Measurements from ENCODE around the gene DENND11.

DENND11 gene

DNA sequence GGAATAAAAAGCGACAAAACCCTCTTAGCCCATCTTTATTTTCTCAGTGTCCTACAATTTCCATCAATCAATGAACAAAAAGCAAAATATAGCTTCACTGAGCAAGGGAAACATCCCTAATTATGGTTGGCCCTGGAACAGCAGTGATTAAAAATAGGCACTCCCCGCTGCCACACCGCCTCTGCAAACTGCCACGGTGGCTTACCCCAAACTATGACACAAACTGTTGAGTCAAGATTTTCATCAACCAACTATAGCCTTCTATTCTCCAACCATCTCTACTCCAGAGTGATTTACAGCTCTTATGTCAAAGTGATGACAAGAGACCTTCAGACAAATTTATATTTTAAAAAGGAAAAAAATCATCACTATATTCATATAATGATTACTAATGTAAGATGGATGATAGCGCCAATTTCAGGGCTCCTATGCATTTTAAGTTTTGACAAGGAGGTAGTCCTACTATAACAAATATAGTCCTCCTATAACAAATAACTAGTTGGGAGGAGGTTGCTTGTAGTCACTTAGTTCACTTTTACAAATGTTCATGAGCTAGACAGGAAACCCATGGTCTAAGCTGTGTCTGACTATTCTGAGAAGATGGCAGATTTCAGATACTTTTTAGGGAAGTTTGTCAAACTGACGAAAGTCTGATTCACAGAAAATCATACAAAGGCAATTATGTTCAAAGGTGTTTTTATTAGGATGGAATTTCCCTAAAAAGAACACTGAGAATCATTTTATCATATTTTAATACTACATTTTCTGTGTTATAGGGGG lies 26.3 kb downstream of the DENND11 start:
- Mint-ChIP-seq H3K4me3 (no peak overlapping the region), H3K36me3 (peaks cover 5% of the 10 kb centered on the region), H3K27me3 (no peaks in the 10 kb centered on the region), H3K27ac (peak overlapping the region; percentile 41), H3K9me3 (no peaks in the 10 kb centered on the region), H3K4me1 (no peaks in the 10 kb centered on the region)

DNA sequence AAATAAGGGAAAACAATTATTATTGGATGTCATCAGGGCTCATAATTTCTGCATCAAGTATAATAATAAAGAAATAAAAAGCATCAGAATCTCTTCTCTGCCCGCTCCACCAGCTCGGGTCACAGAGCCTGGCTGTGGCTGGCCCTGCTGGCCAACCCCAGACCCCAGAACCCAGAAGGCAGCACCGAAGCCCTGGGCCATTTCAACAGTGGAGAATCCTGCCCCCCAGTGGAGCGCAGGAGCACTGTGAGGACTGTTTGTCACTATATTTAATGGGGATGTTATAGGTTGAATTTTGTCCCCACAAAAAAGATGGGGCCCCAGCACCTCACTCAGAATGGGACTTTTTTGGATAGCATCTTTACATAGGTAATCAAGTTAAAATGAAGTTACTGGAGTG lies 27.3 kb downstream of the DENND11 start:
- Mint-ChIP-seq H3K27me3 (no peaks in the 10 kb centered on the region), H3K4me3 (no peak overlapping the region), H3K9me3 (no peaks in the 10 kb centered on the region), H3K27ac (no peak overlapping the region), H3K4me1 (no peaks in the 10 kb centered on the region), H3K36me3 (peaks cover 4% of the 10 kb centered on the region)

GRCh38 chr7:141674171-141674671 lies 27.7 kb downstream of the DENND11 start:
- Mint-ChIP-seq H3K4me1 (no peaks in the 10 kb centered on the region), H3K27me3 (no peaks in the 10 kb centered on the region), H3K27ac (no peak overlapping the region), H3K4me3 (no peak overlapping the region), H3K36me3 (peaks cover 4% of the 10 kb centered on the region), H3K9me3 (no peaks in the 10 kb centered on the region)

DNA sequence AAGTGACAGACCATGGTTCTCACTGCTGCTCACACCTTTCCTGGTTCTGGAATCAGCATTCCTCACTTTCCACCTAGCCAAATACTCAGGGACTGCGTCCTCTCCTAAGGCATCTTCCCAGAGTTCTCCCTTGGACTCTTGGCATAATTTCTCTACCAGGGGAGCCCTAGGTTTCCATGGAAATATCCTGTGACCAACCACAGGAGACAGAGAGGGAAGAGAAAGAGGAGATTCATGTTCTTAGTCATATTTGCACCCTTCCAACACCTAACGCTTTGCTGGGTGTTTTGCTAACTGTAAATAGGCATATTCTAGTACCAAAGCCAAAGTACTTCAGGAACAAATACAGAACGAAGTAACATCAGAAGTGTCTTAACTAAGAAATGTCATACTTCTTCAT lies 28.6 kb downstream of the DENND11 start:
- no peak overlapping the region for H3K27ac Mint-ChIP-seq
- H3K9me3 Mint-ChIP-seq, result no peaks in the 10 kb centered on the region
- no peaks in the 10 kb centered on the region for H3K27me3 Mint-ChIP-seq
- H3K4me3 Mint-ChIP-seq, result no peak overlapping the region
- H3K4me1 Mint-ChIP-seq, result no peaks in the 10 kb centered on the region
- peaks cover 4% of the 10 kb centered on the region for H3K36me3 Mint-ChIP-seq

DNA sequence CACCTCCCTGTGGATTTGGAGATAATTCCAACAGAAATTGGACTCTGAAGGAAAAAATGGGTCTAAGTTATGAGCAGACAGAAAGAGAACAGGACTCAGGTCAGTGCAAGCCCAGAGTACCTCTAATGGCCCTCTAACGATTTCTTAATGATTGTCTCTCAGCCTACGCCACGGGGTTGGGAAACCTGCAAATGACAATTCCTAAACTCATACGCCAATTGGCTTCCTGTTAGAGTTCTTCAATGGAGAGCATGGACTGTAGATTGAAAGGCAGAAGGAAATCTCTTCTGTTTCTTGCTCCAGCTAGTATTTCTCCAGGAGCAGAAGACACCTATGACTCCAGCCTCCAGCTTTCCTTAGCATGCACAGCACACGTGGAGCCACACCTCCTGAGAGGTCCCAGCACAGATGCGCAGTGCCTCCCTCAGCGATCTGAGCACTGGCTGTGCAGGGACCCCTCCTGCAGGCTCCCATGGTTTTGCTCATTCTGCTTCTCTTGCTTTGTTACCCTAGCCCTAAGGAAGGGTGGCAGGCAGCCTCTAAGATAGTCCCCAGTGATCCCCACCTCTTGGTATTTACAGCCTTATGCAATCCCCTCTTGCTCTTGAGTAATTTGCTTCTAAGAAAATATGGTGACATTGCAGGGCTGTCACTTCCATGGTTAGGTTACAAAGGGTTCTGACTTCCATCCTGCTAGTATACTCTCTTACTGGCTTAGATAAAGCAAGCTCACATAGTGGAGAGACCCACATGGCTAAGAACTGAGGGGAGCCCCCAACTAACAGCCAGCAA lies 30.1 kb downstream of the DENND11 start:
- H3K9me3 Mint-ChIP-seq, result no peaks in the 10 kb centered on the region
- no peaks in the 10 kb centered on the region for H3K27me3 Mint-ChIP-seq
- peaks cover 4% of the 10 kb centered on the region for H3K36me3 Mint-ChIP-seq
- H3K4me3 Mint-ChIP-seq, result no peak overlapping the region
- peak overlapping the region; percentile 74 for H3K27ac Mint-ChIP-seq
- H3K4me1 Mint-ChIP-seq, result no peaks in the 10 kb centered on the region

DNA sequence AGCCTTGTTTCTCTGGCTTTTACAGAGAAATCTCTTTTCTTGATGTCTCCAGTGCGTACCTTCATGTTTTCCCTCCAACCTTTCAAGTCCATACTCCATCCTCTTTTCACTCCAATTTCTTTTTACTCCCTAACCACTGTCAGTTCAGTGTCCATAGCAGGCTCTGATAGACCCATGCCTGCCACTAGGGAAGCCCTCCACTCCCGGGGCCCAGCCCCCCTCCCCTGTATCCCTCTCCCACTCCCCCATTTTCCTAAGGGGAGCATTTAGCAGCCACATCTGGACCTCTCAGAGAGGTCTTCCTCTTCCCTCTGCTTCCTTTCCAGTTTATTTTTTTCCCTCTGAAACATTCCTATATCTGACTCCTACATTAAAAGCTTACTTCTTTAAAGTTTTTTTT lies 33.1 kb downstream of the DENND11 start:
- H3K4me1 Mint-ChIP-seq, result no peaks in the 10 kb centered on the region
- H3K36me3 Mint-ChIP-seq, result peaks cover 11% of the 10 kb centered on the region
- H3K4me3 Mint-ChIP-seq, result no peak overlapping the region
- no peaks in the 10 kb centered on the region for H3K27me3 Mint-ChIP-seq
- H3K9me3 Mint-ChIP-seq, result no peaks in the 10 kb centered on the region
- H3K27ac Mint-ChIP-seq, result peak overlapping the region; percentile 56

- Mint-ChIP-seq H3K4me3 (no peak overlapping the region), H3K9me3 (no peaks in the 10 kb centered on the region), H3K27ac (peak overlapping the region; percentile 26), H3K4me1 (peaks cover 5% of the 10 kb centered on the region), H3K36me3 (peaks cover 11% of the 10 kb centered on the region), H3K27me3 (no peaks in the 10 kb centered on the region)
These were observed 35.9 kb downstream of the DENND11 start for GRCh38 chr7:141666071-141666470.

- H3K36me3 Mint-ChIP-seq, result peaks cover 11% of the 10 kb centered on the region
- H3K4me1 Mint-ChIP-seq, result peaks cover 5% of the 10 kb centered on the region
- no peaks in the 10 kb centered on the region for H3K27me3 Mint-ChIP-seq
- no peak overlapping the region for H3K4me3 Mint-ChIP-seq
- peak overlapping the region; percentile 26 for H3K27ac Mint-ChIP-seq
- H3K9me3 Mint-ChIP-seq, result no peaks in the 10 kb centered on the region
These were observed 36.5 kb downstream of the DENND11 start for GRCh38 chr7:141665208-141666035.

DNA sequence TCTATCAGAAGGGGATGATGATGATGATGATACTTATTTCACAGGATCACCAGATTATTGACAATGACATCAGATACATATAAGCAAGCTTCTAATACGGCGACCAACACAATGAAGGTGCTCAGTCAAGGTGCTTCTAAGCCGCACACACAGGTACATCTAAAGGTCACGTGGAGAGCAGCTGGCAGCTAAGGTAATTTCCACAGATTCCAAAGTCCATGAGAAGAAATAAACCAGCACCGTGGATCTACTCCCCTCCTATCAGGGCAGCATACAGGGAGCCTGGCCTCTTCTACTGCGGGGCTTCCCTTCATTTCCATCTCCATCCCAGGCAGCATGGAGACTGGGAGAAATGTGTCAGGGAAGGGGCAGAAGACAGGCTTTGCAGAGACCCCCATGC lies 37.5 kb downstream of the DENND11 start:
- Mint-ChIP-seq H3K36me3 (peaks cover 11% of the 10 kb centered on the region), H3K27ac (peak overlapping the region; percentile 23), H3K4me3 (no peak overlapping the region), H3K27me3 (no peaks in the 10 kb centered on the region), H3K4me1 (peaks cover 5% of the 10 kb centered on the region), H3K9me3 (no peaks in the 10 kb centered on the region)

GRCh38 chr7:141663081-141663849 lies 38.7 kb downstream of the DENND11 start:
- peaks cover 5% of the 10 kb centered on the region for H3K4me1 Mint-ChIP-seq
- no peak overlapping the region for H3K4me3 Mint-ChIP-seq
- peaks cover 8% of the 10 kb centered on the region for H3K36me3 Mint-ChIP-seq
- peak overlapping the region; percentile 14 for H3K27ac Mint-ChIP-seq
- H3K27me3 Mint-ChIP-seq, result no peaks in the 10 kb centered on the region
- no peaks in the 10 kb centered on the region for H3K9me3 Mint-ChIP-seq

DNA sequence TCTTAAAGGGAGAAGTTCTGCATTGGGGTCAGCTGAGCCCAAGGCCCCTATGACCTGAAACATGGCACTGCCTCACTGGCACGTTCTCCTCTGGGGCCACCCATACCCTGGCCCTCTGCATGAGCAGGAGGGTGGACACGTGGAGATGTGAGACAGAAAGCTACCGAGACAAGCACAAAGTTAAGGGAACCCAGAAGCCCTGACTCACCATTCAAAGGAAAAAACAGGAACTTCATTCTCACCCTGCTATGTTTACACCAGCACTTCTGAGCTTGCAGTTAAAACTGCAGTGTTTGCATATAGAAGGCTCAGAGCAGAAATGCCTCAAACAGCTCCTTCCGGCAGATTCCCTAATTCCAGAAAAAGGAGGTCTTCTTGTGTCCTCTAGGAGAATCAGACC lies 41.7 kb downstream of the DENND11 start:
- Mint-ChIP-seq H3K9me3 (no peaks in the 10 kb centered on the region), H3K4me3 (no peak overlapping the region), H3K4me1 (peaks cover 5% of the 10 kb centered on the region), H3K27me3 (no peaks in the 10 kb centered on the region), H3K36me3 (peaks cover 2% of the 10 kb centered on the region), H3K27ac (peak overlapping the region; percentile 53)

- Mint-ChIP-seq H3K9me3 (no peaks in the 10 kb centered on the region), H3K27me3 (no peaks in the 10 kb centered on the region), H3K36me3 (peaks cover 2% of the 10 kb centered on the region), H3K4me3 (no peak overlapping the region), H3K4me1 (peaks cover 8% of the 10 kb centered on the region), H3K27ac (peak overlapping the region; percentile 23)
These were observed 42.5 kb downstream of the DENND11 start for GRCh38 chr7:141659501-141659900.

GRCh38 chr7:141654551-141654950 lies 47.4 kb downstream of the DENND11 start:
- Mint-ChIP-seq H3K4me1 (peaks cover 11% of the 10 kb centered on the region), H3K27me3 (no peaks in the 10 kb centered on the region), H3K27ac (peak overlapping the region; percentile 57), H3K9me3 (no peaks in the 10 kb centered on the region), H3K4me3 (no peak overlapping the region), H3K36me3 (peaks cover 4% of the 10 kb centered on the region)

- H3K9me3 Mint-ChIP-seq, result no peaks in the 10 kb centered on the region
- H3K27me3 Mint-ChIP-seq, result no peaks in the 10 kb centered on the region
- peaks cover 11% of the 10 kb centered on the region for H3K4me1 Mint-ChIP-seq
- no peak overlapping the region for H3K4me3 Mint-ChIP-seq
- peaks cover 7% of the 10 kb centered on the region for H3K36me3 Mint-ChIP-seq
- H3K27ac Mint-ChIP-seq, result no peak overlapping the region
These were observed 49.3 kb downstream of the DENND11 start for GRCh38 chr7:141652691-141653090.
